ENCODE data around the gene C2CD2L. TPM values are rescaled to one million over a fixed set of nuclear protein-coding genes. Genes with fewer than 3 reads are reported as not detected.

Gene C2CD2L
- total RNA-seq, 4 donors from 2014 or later: 5.1 to 12.8 (median 8.0) TPM

GRCh38 chr11:119152043-119152442 is 44.9 kb downstream of the C2CD2L start:
- Histone ChIP-seq H3K27me3 (peaks cover 0 to 31% (median 0%) of the 10 kb centered on the region in 4 donors), H3K27ac (no peak overlapping the region), H3K4me3 (no peak overlapping the region), H3K36me3 (no peaks in the 10 kb centered on the region), H3K9me3 (no peaks in the 10 kb centered on the region), H3K4me1 (peaks cover 8 to 34% (median 15%) of the 10 kb centered on the region in 3 donors)
- 86 to 89% methylated on average over 5 of the region's 9 CpGs for WGBS, 2 donors
- intact Hi-C loops (cut with DNase I): no loop called here
- TF ChIP-seq CTCF (IDR thresholded peaks at IDR 0.05) (no peak), POLR2A (IDR thresholded peaks at IDR 0.05) (no peak)
- DNase-seq: no peak

GRCh38 chr11:119152604-119153003 is 45.5 kb downstream of the C2CD2L start:
- no peak for TF ChIP-seq POLR2A (IDR thresholded peaks at IDR 0.05)
- no peak for TF ChIP-seq CTCF (IDR thresholded peaks at IDR 0.05)
- 87 to 89% methylated on average over 4 of the region's 4 CpGs for WGBS, 2 donors

GRCh38 chr11:119153049-119153818 is 46.1 kb downstream of the C2CD2L start:
- H3K4me3 ChIP-seq: no peak overlapping the region
- no peaks in the 10 kb centered on the region for H3K36me3 ChIP-seq
- H3K4me1 ChIP-seq: peaks cover 8 to 30% (median 15%) of the 10 kb centered on the region in 3 donors
- no peaks in the 10 kb centered on the region for H3K9me3 ChIP-seq
- H3K27me3 ChIP-seq: peaks cover 0 to 21% (median 0%) of the 10 kb centered on the region in 4 donors
- intact Hi-C loops (cut with DNase I): no loop called here
- H3K27ac ChIP-seq: no peak overlapping the region
- DNase-seq: no peak
- no peak for TF ChIP-seq POLR2A (IDR thresholded peaks at IDR 0.05)
- TF ChIP-seq CTCF (IDR thresholded peaks at IDR 0.05): no peak
- 76 to 81% methylated on average over 9 of the region's 9 CpGs for WGBS, 2 donors

More at GRCh38 chr11:119152604-119153003, 45.5 kb downstream of the C2CD2L start:
- intact Hi-C loops (cut with DNase I): no loop called here
- DNase-seq: no peak
- H3K9me3 ChIP-seq: no peaks in the 10 kb centered on the region
- no peak overlapping the region for H3K27ac ChIP-seq
- peaks cover 8 to 34% (median 15%) of the 10 kb centered on the region in 3 donors for H3K4me1 ChIP-seq
- peaks cover 0 to 27% (median 0%) of the 10 kb centered on the region in 4 donors for H3K27me3 ChIP-seq
- no peak overlapping the region for H3K4me3 ChIP-seq
- no peaks in the 10 kb centered on the region for H3K36me3 ChIP-seq

GRCh38 chr11:119154178-119154577 is 47.0 kb downstream of the C2CD2L start:
- DNase-seq: no peak
- H3K27me3 ChIP-seq: peaks cover 0 to 11% (median 0%) of the 10 kb centered on the region in 4 donors
- no peak overlapping the region for H3K4me3 ChIP-seq
- peaks cover 7 to 21% (median 11%) of the 10 kb centered on the region in 3 donors for H3K4me1 ChIP-seq
- 86 to 100% methylated on average over 1 to 4 of the region's 6 CpGs for WGBS, 2 donors
- intact Hi-C loops (cut with DNase I): no loop called here
- H3K9me3 ChIP-seq: no peaks in the 10 kb centered on the region
- H3K27ac ChIP-seq: no peak overlapping the region
- no peaks in the 10 kb centered on the region for H3K36me3 ChIP-seq
- no peak for TF ChIP-seq POLR2A (IDR thresholded peaks at IDR 0.05)
- TF ChIP-seq CTCF (IDR thresholded peaks at IDR 0.05): no peak

- intact Hi-C loops (cut with DNase I): no loop called here
- Histone ChIP-seq H3K9me3 (no peaks in the 10 kb centered on the region), H3K4me1 (peaks cover 0 to 3% (median under 1%) of the 10 kb centered on the region in 3 donors), H3K27ac (no peak overlapping the region), H3K27me3 (no peaks in the 10 kb centered on the region), H3K4me3 (no peak overlapping the region), H3K36me3 (no peaks in the 10 kb centered on the region)
- 37 to 50% methylated on average over 7 of the region's 8 CpGs for WGBS, 2 donors
- no peak for TF ChIP-seq CTCF (IDR thresholded peaks at IDR 0.05)
- TF ChIP-seq POLR2A (IDR thresholded peaks at IDR 0.05): no peak
- no peak for DNase-seq
Measured at GRCh38 chr11:119155733-119156492, 48.8 kb downstream of the C2CD2L start.
